GM18907 (cell line): ENCODE measurements around the gene KIDINS220.

Source experiments
- ATAC-seq: cut with Tn5 transposase; IDR thresholded peaks from one replicate; pipeline ENCODE4 v1.9.1; 2021; ENCODE audit warnings: mild to moderate bottlenecking, moderate library complexity; ENCODE audit not compliant: unreplicated experiment

KIDINS220 gene

DNA sequence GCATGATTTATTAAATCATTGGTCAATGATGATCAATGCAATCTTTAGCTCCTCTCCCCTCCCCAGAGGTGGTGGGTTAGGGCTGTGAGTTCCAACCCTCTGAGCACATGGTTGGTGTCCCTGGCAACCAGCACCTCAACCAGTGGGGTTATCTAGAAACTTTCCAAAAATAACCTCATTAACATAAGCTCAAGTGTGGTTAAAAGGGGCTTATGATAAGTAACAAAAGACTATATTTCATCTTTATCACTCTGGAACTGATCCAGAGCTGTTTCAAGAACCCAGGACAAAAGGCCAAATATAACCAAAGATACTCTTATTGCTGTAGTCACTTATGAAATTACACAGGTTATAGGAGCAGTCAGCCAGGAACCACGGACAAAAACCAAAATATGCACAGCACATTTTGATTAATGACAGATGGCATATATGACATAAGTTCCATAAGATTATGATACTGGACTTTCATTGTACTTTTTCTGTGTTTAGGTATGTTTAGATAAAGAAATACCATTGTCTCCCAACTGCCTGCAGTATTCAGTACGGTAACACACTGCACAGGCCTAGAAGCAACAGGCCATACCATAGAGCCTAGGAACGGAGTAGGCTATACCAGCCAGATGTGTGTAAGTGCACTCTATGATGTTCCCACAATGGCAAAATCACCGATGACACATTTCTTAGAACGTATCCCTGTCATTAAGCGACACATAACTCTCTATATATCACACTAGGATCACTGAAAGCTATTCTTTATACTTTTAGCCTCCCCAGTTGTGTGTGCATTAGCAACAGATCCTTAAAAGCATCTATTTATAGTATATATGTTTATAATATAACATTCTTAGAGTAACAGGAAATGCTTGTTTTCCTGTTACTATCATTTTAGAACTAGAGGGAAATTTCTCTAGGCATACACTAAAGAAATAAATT lies 31.9 kb downstream of the KIDINS220 start:
- ATAC-seq, result no peak

DNA sequence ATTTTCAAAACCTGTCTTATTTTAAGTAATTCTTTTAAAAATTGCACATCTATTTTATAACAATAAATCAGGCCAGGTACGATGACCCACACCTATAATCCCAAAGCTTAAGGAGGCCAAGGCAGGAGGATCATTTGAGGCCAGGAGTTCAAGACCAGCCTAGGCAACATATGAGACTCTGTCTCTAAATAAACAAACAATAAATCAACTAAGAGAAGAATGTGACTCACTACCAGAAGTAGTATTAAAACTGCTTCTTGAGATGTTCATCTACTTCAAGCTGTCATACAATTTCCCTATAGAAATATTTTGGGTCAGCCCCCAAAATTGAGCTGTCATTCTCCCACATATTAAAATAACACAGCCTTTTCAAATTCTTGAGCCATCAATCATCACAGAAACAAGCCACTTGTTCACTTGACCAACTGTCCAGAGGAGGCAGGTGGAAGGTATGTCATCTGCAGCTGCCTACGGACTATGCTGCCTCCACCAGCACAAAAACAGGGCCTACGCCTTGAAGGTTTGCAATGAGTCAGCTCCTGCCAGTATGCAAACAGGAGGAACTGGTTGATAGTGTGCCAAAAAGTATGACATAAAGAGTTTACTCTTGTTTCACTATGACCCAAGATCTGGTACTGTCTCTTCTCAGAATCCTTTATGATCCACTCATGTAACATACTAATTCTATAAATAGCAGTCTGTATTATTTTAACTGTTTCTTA lies 33.6 kb downstream of the KIDINS220 start:
- ATAC-seq, result peak; percentile 98

DNA sequence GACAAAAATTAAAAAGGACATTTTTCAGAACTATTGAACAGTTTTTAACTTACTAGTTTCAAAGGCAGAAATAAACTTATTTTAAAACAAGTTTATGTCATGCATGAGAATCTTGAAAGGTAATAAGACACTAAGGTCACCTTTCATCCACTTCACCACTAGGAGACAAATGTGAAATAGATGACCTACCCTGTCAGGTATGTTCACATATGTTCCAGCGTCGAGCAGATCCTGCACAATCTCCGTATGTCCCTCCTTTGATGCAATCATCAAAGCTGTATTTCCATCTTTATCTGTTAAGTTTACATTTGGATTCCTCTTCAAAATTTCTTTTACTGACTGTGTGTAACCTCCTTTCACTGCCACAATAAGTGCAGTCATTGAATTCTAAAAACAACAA lies 34.7 kb downstream of the KIDINS220 start:
- ATAC-seq, result no peak

GRCh38 chr2:8800821-8801220 lies 36.6 kb downstream of the KIDINS220 start:
- no peak for ATAC-seq

- no peak for ATAC-seq
Observed at GRCh38 chr2:8800218-8800617, 37.2 kb downstream of the KIDINS220 start.

GRCh38 chr2:8799004-8799403 lies 38.4 kb downstream of the KIDINS220 start:
- ATAC-seq, result no peak

GRCh38 chr2:8798393-8798792 lies 39.0 kb downstream of the KIDINS220 start:
- no peak for ATAC-seq

DNA sequence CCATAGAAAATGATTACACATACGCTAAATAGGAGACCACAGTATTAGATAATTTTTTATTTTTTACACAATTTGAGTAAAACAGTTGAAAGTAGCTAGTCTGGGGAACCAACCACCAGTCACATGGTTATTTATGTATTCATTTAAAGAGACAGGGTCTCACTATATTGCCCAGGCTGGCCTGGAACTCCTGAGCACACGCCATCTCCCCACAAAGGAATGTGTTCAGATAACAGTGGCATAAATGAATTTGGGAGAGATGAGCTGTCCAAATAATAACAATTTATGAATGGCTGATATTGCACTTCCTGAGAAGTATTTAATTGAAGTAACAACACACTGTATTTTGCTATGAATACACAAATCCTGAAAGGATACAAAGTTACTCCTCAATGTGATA lies 39.7 kb downstream of the KIDINS220 start:
- ATAC-seq, result no peak

GRCh38 chr2:8796878-8797550 lies 40.4 kb downstream of the KIDINS220 start:
- ATAC-seq, result peak; percentile 60

DNA sequence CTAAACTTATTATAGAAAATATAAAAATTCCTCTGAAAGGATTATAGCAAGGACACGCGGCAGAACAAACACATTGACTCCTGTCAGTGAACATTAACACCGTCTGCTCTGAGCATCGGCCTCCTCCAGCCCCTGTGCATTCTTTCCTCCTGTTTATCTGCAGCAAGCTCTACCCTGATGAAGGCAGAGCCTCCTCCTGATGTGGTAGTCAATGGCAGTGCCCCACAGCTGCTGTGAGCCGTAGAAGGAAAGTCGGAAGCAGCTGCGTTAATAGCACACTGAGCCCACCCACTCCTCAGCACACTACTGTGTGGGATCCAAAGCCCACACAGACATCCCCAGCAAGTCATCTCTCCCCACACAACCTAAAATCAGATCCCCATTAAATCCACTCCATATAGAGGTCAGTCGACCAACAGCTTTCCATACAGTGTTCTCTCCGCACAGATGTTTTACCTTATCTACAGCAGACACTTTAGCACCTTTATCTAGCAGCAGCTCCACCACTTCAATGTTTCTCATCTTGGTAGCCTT lies 41.0 kb downstream of the KIDINS220 start:
- no peak for ATAC-seq

DNA sequence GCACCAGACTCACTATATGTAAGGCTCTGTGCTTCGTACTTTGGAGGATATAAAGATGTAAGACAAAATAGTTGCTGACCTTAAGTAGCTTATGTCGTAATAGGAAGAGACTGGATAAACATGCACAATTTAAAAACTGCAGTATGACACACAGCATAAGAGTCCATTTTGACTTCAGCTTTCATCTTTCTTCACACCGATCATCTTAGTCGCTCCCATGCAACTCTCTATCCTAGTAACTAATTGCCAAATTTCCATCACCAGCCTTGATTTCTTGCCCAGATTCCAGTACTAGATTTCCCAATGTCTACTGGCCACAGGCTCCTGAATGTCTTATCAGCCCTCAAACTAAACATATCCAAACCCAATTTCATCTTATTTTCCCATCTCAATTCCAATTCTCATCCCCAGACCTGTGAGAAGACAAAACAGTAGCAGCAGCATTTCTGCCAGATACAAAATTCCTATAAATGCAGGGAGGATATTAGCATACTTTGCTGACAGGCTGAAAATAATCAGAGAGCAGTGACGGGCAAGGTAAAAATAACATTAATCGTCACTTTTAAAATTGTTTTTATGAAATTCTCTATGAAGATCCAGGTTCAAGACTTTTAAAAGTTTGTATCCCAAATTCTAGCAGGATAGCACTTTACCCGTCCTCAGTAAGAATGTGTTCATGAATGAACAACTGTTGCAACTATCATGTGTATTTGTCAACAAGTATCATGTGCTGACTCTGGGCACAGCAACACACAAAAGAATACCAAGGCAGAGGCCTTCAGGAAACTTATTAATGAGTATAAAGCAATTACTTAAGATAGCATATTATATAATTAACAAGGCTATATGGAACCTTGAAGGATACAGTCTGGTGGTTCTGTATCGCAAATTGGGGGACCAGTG lies 42.2 kb downstream of the KIDINS220 start:
- ATAC-seq, result no peak

DNA sequence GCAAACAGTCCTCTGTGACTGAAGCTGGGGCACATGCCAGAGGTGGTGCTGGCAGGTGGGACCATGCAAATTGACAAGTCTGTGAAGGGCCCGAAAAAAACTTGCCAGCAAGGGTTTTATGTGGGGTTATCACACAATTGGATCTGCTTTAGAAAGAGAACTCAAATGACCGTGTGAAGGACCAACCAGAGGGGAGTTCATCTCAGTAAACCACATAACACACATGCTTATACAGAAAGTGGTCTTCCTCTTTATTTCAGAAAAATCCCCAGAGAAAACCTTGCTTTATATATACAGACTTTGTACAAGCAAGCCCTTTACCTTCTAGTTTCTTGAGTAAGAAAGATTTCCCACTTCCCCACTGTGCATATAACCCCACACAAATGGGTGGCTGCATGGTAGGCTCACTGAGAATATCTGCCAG lies 46.7 kb downstream of the KIDINS220 start:
- peak; percentile 66 for ATAC-seq

DNA sequence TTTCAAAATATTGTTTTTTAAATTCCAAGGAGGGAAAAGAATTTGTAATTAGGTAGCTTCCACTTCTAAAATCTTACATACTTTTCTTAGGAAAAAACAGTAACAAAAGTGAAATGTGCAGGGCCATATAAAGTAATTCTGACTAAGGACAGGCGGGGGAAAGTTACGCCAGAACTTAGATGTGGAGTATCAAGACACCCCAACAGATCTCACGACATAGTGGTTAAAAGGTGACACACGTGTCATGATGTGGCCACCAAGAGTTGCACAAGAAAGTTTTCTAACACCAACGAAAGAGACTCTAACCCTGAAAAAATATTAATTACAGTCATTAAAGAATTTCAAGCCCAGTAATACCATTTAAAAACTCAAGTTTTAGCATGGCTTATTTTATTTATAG lies 51.0 kb downstream of the KIDINS220 start:
- ATAC-seq, result no peak

DNA sequence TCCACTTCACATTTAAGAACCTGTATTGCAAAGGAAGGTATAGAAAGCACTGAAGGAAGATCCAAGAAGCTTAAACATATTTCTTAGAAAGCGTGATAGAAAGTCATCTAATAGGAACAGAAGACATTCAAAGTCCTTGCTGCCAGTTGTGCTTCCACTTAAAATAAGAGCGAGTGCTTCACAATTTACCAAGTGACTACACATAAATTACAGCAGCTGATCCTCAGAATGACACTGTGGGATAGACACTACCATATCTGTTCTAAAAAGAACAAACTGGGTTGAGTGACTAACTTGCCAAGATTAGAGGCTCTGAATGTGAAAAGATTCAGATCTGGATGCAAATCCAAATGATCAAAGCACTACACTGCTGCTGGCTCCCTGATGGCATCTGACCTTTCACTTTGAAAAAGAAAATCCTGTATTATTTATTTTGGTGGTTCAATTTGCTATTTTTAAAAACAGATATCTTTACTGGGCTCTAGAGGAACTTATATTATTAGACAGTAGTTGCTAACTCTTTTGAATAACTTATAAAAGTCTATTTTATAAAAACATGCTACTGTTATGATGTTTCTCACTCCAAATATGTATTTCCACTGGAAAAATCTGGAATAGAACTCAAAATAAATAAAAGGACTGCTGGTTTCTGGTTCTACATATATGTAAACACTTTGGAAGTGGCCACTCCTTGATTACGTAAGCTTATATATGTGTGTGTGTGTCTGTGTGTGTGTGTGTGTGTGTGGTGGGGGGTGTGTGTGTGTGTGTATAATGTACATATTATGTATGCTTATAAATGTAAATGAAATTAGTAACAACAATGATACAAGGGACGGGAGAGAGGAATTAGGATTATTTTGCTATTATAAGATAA lies 57.4 kb downstream of the KIDINS220 start:
- no peak for ATAC-seq

GRCh38 chr2:8774371-8774770 lies 63.0 kb downstream of the KIDINS220 start:
- ATAC-seq, result no peak

GRCh38 chr2:8767324-8767723 lies 70.1 kb downstream of the KIDINS220 start:
- ATAC-seq, result no peak

DNA sequence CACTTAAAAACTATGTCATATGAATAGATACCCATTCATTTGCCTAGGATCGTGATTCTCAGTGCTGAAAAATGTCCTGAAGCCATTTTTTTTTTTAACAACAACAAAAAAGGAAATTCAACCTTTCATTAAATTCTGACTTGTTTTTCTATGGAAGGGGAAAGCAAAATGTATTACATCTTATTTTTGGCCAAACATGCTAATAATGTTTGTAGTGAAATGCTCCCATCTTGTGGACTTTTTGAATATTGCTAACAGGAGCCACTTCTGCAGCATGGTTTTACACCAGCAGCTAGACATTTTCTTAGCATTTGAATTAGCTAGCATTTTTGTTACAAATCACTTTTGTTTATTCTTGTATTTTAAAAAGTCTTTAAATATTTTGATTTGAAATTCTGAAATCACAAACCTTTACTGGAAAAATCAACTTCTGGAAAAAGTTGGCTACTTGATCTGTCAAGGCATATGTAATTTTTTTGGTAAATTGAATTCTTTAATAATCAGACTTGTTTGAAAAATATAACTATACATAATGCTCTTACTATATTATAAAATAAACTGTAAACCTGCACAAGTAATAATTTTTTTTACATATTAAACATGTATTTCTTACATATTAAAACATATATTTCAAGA lies 75.8 kb downstream of the KIDINS220 start:
- no peak for ATAC-seq

- no peak for ATAC-seq
Observed at GRCh38 chr2:8756716-8757115, 80.7 kb downstream of the KIDINS220 start.

DNA sequence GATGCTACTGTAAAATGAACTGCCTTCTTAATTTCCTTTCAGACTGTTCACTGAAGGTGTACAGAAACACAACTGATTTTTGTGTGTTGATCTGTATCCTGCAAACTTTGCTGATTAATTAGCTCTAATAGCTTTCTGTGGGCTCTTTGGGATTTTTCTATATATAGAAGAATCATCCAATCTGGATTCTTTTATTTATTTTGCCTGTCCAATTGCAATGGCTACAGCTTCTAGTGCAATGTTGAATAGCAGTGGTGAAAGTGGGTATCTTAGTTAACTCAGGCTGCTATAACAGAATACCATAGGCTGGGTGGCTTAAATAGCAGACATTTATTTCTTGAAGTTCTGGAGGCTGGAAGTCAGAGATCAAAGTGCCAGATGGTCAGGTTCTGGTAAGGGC lies 81.2 kb downstream of the KIDINS220 start:
- ATAC-seq, result no peak
